Gastroesophageal sphincter (tissue), 4 donors: ENCODE results near the gene ASIC2. TPM values are rescaled to one million over a fixed set of nuclear protein-coding genes. Genes with fewer than 3 reads are reported as not detected.
A peak's percentile ranks its signal among the peaks of the same experiment; 100 is the strongest.

Experiments used
- ATAC-seq: fragments of 150-250 bp; one replicate; pipeline ENCODE4 v1.9.1; 2016; ENCODE audit warnings: mild to moderate bottlenecking, moderate library complexity
- H3K27ac ChIP-seq, 4 donors: fragments of 200-600 bp; sonication (generic) in 3 of 4; 1 replicate in 3 of 4; 2 replicates in 1 of 4; pipeline ENCODE4 v1.5.1; 2016 to 2019
- H3K27me3 ChIP-seq: fragments of 200-600 bp; sonication (generic); one replicate; pipeline ENCODE4 v1.5.1; 2019
- H3K36me3 ChIP-seq, 2 donors: fragments of 200-600 bp; sonication (generic); one replicate each; pipeline ENCODE4 v1.5.1; 2019; ENCODE audit warnings: control low read depth in 1 of 2
- H3K4me1 ChIP-seq, 3 donors: fragments of 200-600 bp; sonication (generic); 1 replicate in 2 of 3; 2 replicates in 1 of 3; pipeline ENCODE4 v1.5.1; 2016 to 2019; ENCODE audit warnings: control low read depth in 2 of 3
- H3K4me3 ChIP-seq, 2 donors: fragments of 200-600 bp; sonication (generic); one replicate each; pipeline ENCODE4 v1.5.1; 2019; ENCODE audit warnings: mild to moderate bottlenecking in 1 of 2, moderate library complexity in 1 of 2
- H3K9me3 ChIP-seq, 3 donors: fragments of 200-600 bp; sonication (generic); one replicate each; pipeline ENCODE4 v1.5.1; 2017 to 2019; ENCODE audit warnings: control low read depth in 2 of 3
- EP300 ChIP-seq: sonication (generic); formaldehyde crosslinking; IDR thresholded peaks from one replicate; pipeline ENCODE4 v1.6.1; 2017; ENCODE audit warnings: antibody characterized with exemption, mild to moderate bottlenecking
- POLR2A ChIP-seq, 2 donors: fragments of 450-650 bp; IDR thresholded peaks; one replicate each; pipeline ENCODE4 v1.6.1; 2017; ENCODE audit warnings: antibody characterized with exemption in 2 of 2, mild to moderate bottlenecking in 2 of 2, moderate library complexity in 1 of 2
- POLR2AphosphoS5 ChIP-seq: sonication (generic); formaldehyde crosslinking; IDR thresholded peaks from one replicate; pipeline ENCODE4 v1.6.1; 2017; ENCODE audit warnings: antibody characterized with exemption
- WGBS, 2 donors: methylation state at CpG; one replicate each; pipeline ENCODE4 v1.1.5; 2018; ENCODE audit warnings: low coverage in 1 of 2; 5-methylcytosine and 5-hydroxymethylcytosine counted together
- total RNA-seq, 4 donors: library from RNA; depleted of rRNA; stranded (reverse); fragments of >200 nt; gene quantifications; one replicate each; pipeline ENCODE4 v1.1.0, GENCODE V29; 2016
- TF ChIP-seq, protein P1 (sequence below), 4 experiments: fragments of 200-600 bp in 2 of 4; fragments of 450-650 bp in 2 of 4; sonication (generic) in 1 of 4; IDR thresholded peaks; one replicate each; pipeline ENCODE4 v1.5.1; 2017 to 2019; ENCODE audit warnings: antibody characterized with exemption in 4 of 4, mild to moderate bottlenecking in 2 of 4, moderate library complexity in 2 of 4

ASIC2 gene
- total RNA-seq, 4 donors from 2014 or later = 0.15 TPM; not detected in 3

DNA sequence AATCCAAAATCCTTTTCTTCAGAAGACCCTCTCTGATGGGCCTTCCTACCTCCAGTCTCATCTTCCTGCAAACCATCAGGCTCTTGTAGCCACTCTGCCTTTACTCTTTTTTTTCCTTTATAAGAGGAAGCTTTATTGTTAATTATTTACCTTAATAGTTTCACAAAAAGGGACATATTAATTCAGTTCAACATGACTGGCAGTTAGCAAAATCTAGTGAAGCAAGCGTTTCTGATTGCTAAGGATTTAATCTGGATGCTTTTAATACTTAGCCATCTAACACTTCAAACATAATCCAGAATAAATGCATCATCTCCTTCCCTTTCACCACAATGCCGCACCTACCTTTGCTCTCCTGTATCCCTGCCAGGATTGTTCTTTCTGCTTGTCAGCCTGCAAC, 239.4 kb downstream of the ASIC2 start:
- Histone ChIP-seq H3K4me3 (no peak overlapping the region), H3K9me3 (no peaks in the 10 kb centered on the region), H3K36me3 (no peaks in the 10 kb centered on the region), H3K4me1 (no peaks in the 10 kb centered on the region), H3K27me3 (peaks cover 50% of the 10 kb centered on the region), H3K27ac (no peak overlapping the region)
- ATAC-seq = no peak
- TF ChIP-seq EP300 (no peak), POLR2A (IDR thresholded peaks at IDR 0.05) (no peak), POLR2AphosphoS5 (no peak)
- TF ChIP-seq, protein P1, sequence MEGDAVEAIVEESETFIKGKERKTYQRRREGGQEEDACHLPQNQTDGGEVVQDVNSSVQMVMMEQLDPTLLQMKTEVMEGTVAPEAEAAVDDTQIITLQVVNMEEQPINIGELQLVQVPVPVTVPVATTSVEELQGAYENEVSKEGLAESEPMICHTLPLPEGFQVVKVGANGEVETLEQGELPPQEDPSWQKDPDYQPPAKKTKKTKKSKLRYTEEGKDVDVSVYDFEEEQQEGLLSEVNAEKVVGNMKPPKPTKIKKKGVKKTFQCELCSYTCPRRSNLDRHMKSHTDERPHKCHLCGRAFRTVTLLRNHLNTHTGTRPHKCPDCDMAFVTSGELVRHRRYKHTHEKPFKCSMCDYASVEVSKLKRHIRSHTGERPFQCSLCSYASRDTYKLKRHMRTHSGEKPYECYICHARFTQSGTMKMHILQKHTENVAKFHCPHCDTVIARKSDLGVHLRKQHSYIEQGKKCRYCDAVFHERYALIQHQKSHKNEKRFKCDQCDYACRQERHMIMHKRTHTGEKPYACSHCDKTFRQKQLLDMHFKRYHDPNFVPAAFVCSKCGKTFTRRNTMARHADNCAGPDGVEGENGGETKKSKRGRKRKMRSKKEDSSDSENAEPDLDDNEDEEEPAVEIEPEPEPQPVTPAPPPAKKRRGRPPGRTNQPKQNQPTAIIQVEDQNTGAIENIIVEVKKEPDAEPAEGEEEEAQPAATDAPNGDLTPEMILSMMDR (IDR thresholded peaks at IDR 0.05) = no peak
- WGBS, 2 donors = 61 to 76% methylated on average over 2 of the region's 2 CpGs

- Histone ChIP-seq H3K4me1 (no peaks in the 10 kb centered on the region), H3K27me3 (peaks cover 49% of the 10 kb centered on the region)
- WGBS, 2 donors = 87 to 88% methylated on average over 3 to 4 of the region's 4 CpGs
These were observed 240.2 kb downstream of the ASIC2 start for GRCh38 chr17:33052856-33053255.

GRCh38 chr17:33050611-33051140, 242.4 kb downstream of the ASIC2 start:
- Histone ChIP-seq H3K36me3 (no peaks in the 10 kb centered on the region), H3K4me3 (no peak overlapping the region), H3K9me3 (no peaks in the 10 kb centered on the region), H3K27ac (no peak overlapping the region), H3K4me1 (no peaks in the 10 kb centered on the region), H3K27me3 (peaks cover 31% of the 10 kb centered on the region)
- no peak for ATAC-seq
- TF ChIP-seq, protein P1 (IDR thresholded peaks at IDR 0.05) = no peak
- WGBS, 2 donors = 100% methylated on average over 1 of the region's 1 CpG; no CpG with 5 or more reads in 1 of the 2 donors

More at GRCh38 chr17:33052856-33053255, 240.2 kb downstream of the ASIC2 start:
- Histone ChIP-seq H3K27ac (no peak overlapping the region), H3K4me3 (no peak overlapping the region), H3K9me3 (no peaks in the 10 kb centered on the region), H3K36me3 (no peaks in the 10 kb centered on the region)
- no peak for ATAC-seq
- TF ChIP-seq, protein P1 (IDR thresholded peaks at IDR 0.05) = no peak
- TF ChIP-seq EP300 = no peak
- no peak for TF ChIP-seq POLR2AphosphoS5
- TF ChIP-seq POLR2A (IDR thresholded peaks at IDR 0.05) = no peak

DNA sequence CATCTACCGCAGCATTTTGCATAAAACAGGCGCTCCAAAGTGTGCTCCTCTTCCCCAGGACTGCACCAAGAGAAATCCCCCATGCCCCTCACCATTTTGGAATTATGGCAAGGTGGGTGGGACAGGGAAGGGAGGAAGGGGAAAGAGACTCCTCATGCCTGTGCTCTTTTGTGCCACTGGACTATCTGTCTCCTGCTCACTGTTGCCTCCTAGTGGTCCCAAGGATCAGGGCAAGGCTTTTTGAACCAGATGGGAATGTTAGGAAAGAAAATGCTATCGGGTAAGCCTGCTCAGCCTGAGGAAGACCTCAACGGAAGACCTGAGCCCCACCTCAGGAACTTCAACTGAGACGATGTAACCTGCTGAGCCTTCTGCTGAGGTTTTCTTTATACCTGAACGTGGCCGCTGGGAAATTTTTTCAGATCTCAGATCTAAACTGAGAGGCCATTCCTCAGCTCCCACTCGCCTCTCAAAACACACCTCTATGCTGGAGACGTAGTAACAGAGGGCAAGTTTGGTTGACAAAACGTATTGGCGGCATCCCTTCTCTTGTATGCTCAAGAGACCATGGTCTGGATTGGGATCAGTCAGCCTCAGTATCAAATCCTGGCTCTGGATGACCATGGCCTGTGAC, 243.2 kb downstream of the ASIC2 start:
- Histone ChIP-seq H3K4me1 (no peaks in the 10 kb centered on the region), H3K4me3 (no peak overlapping the region), H3K36me3 (no peaks in the 10 kb centered on the region), H3K27me3 (peaks cover 35% of the 10 kb centered on the region), H3K9me3 (no peaks in the 10 kb centered on the region), H3K27ac (no peak overlapping the region)
- no peak for ATAC-seq
- 30 to 53% methylated on average over 5 of the region's 11 CpGs for WGBS, 2 donors
- TF ChIP-seq POLR2A (IDR thresholded peaks at IDR 0.05) (no peak), EP300 (no peak), POLR2AphosphoS5 (no peak)
- TF ChIP-seq, protein P1 (IDR thresholded peaks at IDR 0.05) = peak in 2 of 4 experiments; percentile 31 to 63
